KG1 (cell line): ENCODE measurements around the gene CIROP.
A peak's percentile ranks its signal among the peaks of the same experiment; 100 is the strongest.

Experiments used
- DNase-seq: peaks from one replicate; lab custom pipeline; 2025; lab: John Stamatoyannopoulos, UW

The CIROP gene

DNA sequence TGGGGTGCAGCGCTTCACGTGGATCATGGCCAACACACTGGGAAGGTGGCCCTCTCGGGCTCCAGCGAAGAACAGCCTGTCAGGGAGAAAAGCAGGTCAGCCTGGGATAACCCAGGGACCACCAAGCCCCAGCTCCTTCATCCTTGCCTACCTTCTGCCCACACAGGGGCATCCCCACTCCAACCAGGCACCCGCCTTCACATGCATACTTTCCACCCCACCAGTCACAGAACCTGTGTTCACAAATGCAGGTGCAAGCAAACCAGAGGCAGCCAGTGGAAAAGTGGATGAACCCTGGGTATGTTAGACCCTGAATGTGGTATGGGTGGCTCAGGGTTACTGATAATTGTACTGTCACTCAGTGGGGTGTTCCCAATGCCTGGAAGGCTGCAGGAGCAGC lies 26.7 kb upstream of the CIROP start:
- no peak for DNase-seq

- DNase-seq, result no peak
Observed at GRCh38 chr14:23130871-23131270, 26.1 kb upstream of the CIROP start.

- no peak for DNase-seq
Observed at GRCh38 chr14:23129759-23130316, 25.0 kb upstream of the CIROP start.

- no peak for DNase-seq
Observed at GRCh38 chr14:23128969-23129758, 24.4 kb upstream of the CIROP start.

GRCh38 chr14:23127861-23128260 lies 23.1 kb upstream of the CIROP start:
- DNase-seq, result no peak

- DNase-seq, result no peak
Observed at GRCh38 chr14:23126548-23127278, 21.9 kb upstream of the CIROP start.

DNA sequence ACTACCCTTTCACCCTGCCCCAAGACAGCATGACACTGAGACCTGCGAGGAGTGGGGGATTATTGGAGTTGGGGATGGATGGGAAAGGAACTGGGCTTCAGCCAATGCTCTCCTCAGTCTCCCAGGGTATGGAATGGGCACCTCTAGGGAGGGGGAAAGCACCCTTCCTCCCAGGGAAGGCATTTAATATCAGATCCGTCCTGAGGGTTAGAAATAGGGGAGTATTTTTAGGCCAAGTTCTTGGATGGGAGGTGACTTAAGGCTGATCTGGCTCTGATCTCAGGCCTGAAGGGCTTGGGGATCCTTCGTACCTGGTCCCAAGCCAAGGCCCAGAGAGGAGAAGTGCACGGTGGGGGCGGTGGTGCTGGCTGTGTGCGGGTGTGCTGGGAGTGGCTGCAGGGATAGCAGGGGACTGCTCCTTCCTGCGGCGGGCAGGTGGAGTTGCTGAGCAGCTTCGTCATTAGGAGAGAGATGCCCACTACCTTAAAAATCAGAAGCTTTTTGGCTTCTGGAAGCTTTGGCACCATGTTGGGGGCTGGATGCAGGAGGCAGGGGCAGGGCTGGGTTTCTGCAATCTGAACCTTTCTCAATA lies 21.2 kb upstream of the CIROP start:
- DNase-seq, result no peak

GRCh38 chr14:23125011-23125410 lies 20.2 kb upstream of the CIROP start:
- DNase-seq, result no peak

DNA sequence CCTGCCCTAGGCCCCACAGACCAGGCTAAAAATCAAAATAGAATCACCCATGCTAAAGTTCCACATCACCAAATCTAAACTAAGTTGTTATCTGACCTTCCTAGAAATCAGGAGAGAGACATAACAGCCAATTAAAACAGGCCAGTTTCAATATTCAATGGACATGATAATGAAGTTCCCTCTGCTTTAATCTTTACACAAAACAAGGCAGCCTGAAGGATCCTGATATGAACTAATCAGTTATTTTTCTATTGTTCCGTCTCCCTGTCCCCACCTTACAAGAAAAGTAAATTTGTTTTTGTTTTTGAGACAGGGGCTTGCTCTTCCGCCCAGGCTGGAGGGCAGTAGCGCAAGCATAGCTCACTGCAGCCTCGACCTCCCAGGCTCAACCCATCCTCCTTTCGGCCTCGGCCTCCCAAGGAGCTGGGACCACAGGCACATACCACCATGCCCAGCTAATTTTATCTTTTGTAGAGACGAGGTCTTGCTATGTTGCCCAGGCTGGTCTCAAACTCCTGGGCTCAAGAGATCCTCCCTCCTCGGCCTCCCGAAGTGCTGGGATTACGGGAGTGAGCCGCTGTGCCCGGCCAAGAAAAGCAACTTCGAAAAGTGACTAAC lies 19.7 kb upstream of the CIROP start:
- no peak for DNase-seq

DNA sequence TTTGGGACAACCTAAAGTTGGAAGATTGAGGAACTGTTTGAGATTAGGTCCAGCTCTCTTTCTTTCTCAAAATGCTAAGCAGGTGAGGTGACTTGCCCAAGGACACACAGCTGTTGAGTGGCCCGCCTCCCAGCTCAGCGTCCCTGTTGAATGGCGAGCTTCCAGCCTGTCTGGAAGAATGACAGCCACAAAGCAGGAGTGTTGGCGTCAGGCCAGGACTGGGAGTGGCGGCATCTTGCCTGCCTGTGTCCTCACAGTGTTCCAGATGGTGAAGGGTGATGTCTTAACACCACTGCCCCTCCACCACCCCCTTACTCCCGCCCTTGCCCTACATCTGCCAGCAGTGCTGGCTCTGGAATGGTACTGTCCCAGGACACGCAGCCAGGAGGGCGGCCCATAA lies 18.6 kb upstream of the CIROP start:
- DNase-seq, result no peak

- DNase-seq, result no peak
Observed at GRCh38 chr14:23122086-23122485, 17.3 kb upstream of the CIROP start.

GRCh38 chr14:23121361-23121771 lies 16.6 kb upstream of the CIROP start:
- DNase-seq, result no peak

DNA sequence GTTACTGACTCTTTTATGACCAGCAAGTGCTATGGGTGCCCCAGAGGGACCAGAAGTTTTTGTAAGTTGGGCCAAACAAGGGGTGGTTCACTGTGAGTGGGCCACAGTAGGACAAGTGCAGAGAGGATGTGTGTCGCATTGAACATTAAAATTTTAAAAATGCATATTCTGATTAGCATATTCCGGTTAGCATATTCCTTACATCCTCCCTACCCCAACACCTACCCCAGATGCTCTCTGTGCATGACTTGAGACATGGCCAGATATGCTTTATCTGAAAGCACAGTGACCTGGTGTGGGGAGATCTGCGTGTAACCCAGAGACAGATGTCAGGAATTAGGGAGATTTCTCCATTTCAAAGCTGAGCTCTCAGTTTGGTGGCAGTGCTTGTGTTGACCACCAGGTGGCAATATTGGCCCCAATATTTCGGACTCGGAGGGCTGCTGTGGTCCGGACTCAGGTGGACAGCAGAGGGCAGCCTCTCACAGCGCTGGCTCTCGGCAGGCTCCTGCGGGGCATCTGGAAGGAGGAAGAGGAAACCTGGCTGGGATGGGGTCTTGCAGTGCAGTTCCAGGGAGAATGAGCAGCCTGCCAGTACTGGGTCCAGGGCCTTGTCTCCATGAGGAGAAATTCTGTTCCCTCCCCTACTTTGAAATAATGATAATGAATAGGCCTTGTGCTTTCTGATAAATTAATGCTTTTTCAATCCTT lies 15.9 kb upstream of the CIROP start:
- peak; percentile 91 for DNase-seq

DNA sequence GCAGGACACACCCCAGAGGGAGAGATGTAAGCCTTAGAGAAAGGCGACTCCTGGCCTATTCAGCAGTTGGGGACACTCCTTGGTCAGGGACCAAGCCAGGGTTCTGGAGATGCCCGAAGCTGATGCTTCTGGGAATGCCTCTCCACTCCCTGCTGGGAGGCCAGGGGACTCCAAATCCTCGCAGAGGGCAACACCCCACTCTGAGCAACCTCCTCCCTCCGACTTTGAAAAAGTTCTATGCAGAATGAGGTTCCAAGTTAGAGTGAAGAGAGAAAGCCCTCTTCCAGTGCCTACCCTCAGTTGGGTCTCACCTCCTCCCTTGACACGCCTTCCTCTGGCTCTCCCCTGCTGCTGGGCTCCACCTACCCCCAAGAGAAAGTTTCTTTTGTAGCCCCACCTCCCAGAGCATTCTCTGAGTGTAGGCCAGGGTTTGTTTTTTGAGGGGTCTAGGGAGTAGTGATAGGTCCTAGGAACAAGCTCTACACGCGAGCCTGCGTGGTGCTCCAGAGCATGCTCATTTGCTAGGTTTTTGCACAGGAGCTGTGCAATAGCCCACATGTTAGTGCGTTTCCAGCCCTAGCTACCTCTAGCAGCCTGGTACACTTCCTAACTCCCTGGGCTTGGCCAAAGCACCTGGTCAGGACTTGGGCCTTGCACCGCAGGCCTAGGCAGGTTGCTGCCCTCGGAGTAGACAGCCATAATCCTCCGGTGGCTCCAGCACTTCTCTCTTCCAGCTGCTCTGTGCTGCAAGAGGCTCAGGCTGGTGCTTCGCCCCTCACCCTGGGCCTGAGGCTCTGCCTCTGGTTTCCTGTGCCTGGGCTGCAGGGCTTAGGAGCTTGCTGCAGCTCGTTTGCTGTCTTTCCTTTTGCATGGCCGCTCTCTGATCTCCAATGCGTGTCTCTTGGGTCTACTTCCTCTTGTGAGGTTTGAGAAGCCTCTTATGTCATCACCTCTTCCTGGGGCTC lies 14.9 kb upstream of the CIROP start:
- DNase-seq, result peak; percentile 51

DNA sequence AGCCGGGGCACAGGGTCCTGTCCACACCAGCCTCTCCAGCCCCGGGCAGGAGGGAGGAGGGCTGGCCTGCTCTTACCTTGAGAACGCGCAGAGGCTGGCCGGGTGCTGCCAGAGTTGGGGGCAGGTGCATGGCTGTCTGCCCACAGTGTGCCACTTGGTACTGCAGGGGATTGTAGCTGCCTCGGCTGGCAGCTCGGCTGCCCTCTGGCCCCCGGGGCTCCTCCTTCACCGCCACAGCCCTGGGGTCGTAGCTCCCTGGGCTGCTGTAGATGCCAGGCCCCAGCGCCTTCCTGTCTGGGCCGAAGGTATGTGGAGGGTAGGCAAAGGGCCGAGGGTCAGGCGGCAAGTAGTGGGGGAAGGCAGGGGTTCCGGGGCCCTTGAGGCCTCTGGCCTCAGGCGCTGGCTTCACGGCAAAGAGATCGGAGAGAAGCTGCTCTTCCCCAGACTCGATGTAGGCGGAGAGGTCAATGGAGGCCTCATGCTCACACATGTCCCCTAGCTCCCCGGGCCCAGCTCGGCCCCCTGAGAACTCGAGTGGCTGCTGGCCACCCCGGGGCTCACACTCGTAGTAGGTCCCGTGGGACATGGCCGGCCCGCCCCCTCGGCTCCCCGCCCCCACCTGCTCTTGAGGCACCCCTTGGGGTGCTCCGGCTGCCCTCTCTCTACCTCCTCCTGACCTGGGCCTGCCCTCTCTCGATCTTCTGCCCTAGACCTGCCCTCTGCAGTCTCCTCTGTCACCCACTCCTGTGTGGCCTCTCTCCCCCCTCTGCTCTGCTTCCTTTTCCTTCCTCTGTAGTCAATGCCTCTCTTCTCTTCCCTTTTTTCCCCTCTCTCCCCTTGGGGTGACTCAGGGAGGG lies 13.9 kb upstream of the CIROP start, which contains the start of gene CEBPE:
TSS of gene CEBPE (minus strand) at position 750 of the 857 bp plus-strand sequence. CDS start at position 586, 164 bp downstream.
- no peak for DNase-seq

GRCh38 chr14:23117371-23118020 lies 12.7 kb upstream of the CIROP start:
- DNase-seq, result no peak

GRCh38 chr14:23115918-23116317 lies 11.1 kb upstream of the CIROP start:
- DNase-seq, result no peak

GRCh38 chr14:23115039-23115731 lies 10.4 kb upstream of the CIROP start:
- no peak for DNase-seq
